Right renal cortex interstitium (tissue), 3 donors: ENCODE data around the gene CELF1. TPM values are rescaled to one million over a fixed set of nuclear protein-coding genes. Genes with fewer than 3 reads are reported as not detected.

Experiments used
- DNase-seq, 3 donors: peaks; one replicate each; pipeline ENCODE4 v3.0.0-alpha.2; 2013; ENCODE audit warnings: low read depth in 3 of 3, low spot score in 2 of 3
- polyA plus RNA-seq, 3 donors: library from polyadenylated mRNA; unstranded; fragments of 120-200 nt; gene quantifications; one replicate each; pipeline ENCODE4 v1.2.1, GENCODE V29; 2013; ENCODE audit not compliant: insufficient read length in 3 of 3

The CELF1 gene
- polyA plus RNA-seq = 10 to 100 TPM; 92.7 to 99.4 (median 98.1) TPM

GRCh38 chr11:47552566-47553405 is at the start of gene CELF1:
CELF1 (minus strand) TSS chr11:47553132; CDS start chr11:47499523, 53,609 bp downstream.
- DNase-seq = peak; percentile 66 to 87 (median 82)

DNA sequence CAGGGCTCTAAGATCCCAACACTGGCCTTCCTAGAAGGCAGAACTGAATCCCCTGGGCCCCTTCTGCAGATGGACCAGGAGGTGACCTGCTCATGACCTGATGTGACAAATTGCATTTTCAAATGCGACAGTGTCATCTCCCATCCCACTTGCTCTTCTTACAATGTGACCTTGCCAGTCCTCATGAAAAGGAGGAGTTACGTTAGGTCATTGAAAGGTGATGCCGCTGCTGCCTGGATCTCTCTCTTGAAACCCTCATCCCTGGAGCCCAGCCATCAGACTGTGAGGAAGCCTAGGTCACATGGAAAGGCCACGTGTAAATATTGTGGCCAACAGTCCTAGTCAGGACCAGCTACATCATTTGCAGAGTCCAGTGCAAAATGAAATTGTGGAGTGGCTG is 47.0 kb upstream of the CELF1 start:
- no peak for DNase-seq

DNA sequence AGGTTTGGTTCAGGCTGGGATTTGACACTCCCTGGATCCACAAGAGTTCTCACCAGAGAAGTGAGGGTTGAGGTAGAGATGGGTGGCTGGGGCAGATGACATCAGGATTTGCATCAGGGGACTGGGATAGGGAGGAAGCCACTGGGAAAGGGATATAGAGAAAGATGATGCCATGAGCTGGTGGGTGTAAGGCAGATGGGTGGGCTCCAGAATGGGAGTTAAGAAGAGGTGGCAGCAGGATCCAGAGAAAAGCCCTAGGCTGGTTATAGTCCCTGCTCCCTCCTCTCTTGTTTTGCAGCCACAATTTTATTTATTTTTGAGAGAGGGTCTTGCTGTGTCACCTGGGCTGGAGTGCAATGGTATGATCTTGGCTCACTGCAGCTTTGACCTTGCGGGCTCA is 43.0 kb upstream of the CELF1 start:
- no peak for DNase-seq

GRCh38 chr11:47595029-47595428 is 42.1 kb upstream of the CELF1 start:
- no peak for DNase-seq

DNA sequence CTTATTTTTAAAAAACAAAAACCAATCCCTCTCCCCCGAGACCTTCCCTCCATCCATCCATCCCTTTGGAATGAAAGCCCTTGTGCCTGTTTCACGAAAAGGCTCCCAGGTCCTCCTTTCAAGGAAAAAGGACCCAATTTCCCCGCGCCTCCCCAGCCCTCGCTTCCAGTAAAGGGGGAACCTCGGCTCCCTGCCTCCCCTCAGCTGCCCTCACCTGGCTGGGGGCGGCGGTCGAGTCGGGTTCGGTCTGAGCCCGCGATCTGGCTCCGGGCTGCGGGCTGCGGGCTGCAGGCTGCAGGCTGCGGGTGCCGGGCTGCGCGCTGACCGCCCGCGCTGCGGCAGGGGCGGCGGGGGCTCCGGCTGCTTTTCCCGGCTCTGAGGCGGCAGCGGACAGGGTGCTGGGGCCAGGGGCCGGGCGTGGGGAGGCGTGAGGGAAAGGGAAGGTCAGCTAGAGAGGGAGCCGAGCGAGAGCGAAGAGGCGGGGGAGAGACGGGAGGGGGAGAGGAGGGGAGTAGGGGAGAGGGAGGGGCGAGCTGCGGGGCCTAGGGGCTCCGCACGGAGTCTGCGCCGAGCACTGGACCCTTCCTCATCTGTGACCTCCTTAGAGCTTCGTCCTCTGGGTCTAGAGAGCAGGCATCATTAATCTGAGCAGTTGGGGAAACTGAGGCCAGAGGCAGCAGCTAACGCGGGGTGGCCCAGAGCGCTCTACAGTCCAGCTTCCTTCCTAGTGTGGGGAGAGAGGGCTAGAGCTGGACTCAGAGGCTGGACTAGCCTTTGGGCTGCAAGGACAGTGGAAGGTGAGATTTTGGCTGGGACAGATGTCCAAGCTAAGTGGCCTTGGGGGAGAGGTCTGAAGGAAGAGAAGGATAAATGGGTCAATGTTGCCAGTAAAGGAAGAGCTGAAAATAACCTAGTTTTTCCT is 41.3 kb upstream of the CELF1 start, which contains the start of gene C1QTNF4:
TSS of gene C1QTNF4 (minus strand) at position 478 of the 922 bp plus-strand sequence. CDS start 3,601 bp downstream, outside the sequence.
- no peak for DNase-seq

DNA sequence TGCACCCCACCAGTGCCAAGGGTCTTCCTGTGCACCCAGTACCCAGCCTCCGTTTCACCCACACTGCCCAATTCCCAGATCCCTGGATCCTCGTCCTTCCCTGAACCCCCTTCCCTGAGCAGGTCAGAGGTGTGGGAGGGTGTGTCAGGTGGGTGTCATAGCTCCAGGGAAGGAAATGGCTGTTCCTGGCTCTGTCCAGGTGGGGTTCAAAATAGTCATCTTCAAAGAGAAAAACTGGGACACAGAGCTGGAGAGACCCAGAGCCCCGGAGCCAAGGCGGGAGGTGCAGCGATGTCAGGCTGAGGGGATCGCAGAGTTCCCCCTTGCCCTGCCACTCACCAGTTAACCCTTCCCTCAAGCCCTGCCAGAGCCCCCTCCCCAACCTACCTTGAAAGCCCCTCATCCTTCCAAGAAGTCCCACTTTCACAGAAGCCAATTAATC is 40.6 kb upstream of the CELF1 start:
- no peak for DNase-seq

- DNase-seq = no peak
Observed at GRCh38 chr11:47592970-47593369, 40.0 kb upstream of the CELF1 start.

- DNase-seq = no peak
Observed at GRCh38 chr11:47592251-47592650, 39.3 kb upstream of the CELF1 start.

DNA sequence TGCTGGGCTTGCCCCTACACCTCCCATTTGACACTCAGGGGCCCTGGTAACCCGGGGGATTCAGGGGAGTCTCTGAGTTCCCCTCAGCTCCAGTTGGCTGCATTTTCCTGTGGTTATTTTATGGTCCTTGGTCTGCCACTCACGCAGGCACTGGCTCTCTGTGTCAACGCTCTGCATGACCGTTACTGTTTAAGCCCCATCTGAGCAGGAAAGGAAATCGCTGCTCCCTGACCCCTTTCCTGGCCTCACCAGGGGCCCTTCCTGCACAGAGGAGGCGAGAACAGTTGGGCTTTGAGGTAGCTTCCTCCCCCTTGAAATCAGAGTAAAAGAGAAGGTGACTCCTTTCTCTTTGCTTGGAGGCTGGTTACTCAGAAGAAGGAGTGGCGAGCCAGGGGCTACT is 38.8 kb upstream of the CELF1 start:
- no peak for DNase-seq

DNA sequence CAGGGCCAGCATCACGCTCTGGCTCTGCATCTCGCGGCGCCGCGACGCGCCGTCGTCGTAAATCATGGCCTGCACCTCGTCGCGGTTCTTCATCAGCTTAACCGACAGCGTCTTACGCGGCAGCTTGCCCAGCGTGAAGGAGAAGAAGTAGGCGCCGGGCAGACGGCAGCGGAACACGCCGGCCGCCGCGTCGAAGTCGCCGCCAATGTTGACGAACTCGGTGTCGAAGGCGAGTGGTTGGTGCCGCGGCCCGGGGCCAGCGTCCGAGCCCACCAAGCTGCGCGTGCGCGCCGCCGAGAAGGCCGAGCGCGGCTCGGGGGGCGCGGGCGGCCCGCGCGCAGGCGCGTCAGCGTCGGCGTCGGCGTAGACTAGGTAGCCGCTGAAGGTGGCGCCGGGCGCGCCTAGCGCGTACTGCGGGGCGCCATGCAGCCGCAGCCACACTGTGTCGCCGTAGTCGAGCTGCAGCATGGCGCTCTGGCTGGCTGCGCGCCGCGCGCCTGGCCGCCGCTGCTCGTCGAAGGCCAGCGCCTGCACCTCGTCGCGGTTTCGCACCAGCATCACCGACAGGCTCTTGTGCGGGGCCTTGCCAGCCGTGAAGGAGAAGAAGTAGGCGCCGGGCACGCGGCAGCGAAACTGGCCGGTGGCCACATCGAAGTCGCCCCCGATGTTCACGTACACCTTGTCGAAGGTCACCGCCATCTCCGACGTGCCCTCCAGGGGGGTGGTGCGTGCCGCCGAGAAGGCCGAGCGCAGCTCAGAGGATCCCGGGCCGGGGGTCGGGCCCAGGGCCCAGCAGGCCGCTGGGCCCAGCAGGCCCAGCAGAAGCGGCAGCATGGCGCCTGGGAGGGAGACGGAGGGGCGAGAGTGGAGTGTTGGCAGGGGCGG is 37.3 kb upstream of the CELF1 start:
- DNase-seq = no peak

- DNase-seq = no peak
Observed at GRCh38 chr11:47589584-47589976, 36.6 kb upstream of the CELF1 start.

- DNase-seq = no peak
Observed at GRCh38 chr11:47589118-47589517, 36.2 kb upstream of the CELF1 start.

DNA sequence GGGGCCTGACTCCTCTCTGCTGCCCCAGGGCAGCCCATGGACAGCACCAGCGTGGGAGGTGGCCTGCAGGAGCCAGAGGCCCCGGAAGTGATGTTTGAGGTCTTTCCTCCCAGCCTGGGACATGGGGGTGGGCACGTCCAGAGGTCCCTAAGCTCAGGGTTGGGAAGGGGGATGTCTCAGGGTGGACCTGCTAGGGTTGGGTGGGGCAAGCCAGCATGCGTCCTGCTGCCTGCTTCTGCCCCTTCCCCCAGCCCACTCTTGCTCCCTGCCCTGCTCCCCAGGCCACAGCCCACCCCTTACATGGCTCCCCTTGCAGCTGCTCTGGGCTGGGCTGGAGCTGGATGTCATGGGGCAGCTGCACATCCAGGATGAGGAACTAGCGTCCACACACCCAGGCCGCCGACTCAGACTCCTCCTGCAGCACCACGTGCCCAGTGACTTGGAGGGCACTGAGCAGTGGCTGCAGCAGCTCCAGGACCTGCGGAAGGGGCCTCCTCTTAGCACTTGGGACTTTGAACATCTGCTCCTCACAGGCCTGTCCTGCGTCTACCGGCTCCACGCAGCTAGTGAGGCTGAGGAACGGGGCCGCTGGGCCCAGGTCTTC is 34.9 kb upstream of the CELF1 start:
- DNase-seq = no peak

DNA sequence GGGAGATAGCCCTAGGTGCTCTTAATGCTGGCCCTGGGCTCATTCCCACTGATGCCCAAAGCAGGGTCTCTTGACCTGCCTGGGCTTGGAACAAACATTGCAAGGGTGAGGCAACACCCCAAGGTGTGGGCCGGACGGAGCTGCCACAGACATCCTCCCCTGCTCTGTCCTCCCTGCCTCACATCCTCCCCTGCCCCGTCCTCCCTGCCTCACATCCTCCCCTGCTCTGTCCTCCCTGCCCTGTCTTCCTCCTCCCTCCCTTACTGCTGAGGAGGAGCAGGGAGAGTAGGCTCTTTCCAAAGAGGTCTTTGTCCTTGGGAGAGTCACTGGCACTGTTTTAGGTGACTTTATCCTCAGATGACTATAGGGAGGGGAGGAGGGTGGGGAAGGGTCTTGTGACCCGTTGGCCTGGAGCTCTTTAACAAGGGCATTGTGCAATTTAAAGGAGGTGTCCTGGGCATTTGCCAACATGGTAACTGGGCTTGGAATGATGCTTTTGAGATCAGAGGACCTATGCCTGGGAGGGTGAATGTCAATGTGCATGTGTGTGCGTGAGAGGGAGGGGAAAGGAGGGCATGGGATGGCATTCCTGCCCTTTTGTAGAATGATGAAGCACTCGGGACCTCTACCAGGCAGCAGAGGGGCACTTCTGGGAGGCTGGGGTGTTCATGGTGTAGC is 34.2 kb upstream of the CELF1 start:
- DNase-seq = no peak

DNA sequence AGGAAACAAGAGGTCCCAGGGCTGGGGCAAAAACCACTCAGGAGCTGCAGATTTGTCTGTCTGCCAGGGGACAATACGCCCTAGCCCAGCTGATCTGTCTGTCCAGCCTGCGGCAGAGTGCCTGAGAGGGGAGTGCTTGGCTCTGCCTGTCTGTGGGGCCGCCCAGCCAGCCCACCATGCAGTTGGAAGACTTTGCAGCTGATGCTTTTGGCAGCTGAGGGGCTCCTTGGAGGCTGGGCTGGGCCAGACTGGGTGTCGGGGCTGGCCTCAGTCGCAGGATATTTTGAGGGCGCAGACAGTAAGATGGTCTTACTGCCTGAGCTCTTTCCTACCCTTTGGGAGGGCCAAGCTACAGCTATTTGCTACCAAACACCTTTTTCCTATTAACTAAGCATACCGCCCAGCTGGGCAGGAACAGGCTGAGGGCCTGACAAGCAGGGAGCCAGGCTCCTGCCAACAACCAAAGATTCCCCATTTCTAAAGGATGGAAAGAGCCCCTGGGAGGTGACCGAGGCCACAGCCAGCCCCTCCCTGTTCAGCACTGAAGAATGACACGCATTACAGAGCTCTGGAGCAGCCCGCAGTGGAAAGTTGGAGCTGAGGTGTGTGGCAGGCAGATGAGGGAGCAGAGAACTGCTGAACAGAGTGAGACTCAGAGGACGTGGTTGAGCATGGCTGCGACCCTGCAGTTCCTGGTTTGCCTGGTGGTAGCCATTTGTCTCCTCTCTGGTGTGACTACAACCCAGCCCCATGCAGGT is 33.3 kb upstream of the CELF1 start, which contains the start of gene FAM180B:
TSS of gene FAM180B (plus strand) at position 581 of the 758 bp plus-strand sequence. CDS start at position 672, 91 bp downstream.
- DNase-seq = no peak

GRCh38 chr11:47583844-47584243 is 30.9 kb upstream of the CELF1 start:
- DNase-seq = no peak

GRCh38 chr11:47578524-47579494 is 25.9 kb upstream of the CELF1 start, which contains the start of the genes KBTBD4 and NDUFS3:
KBTBD4 (minus strand) TSS chr11:47578970; CDS start chr11:47578951, 19 bp downstream.
NDUFS3 (plus strand) TSS chr11:47579074; CDS start chr11:47579092, 18 bp downstream.
- peak; percentile 87 to 92 (median 89) for DNase-seq
